HEK293 (cell line): ENCODE results near the gene SPEG.

Experiments
- GLI2 ChIP-seq: fragments of 450-650 bp; formaldehyde crosslinking; IDR thresholded peaks from 2 replicates; pipeline ENCODE4; 2017; ENCODE audit warnings: missing biosample characterization, missing genetic modification characterization, low read depth, borderline replicate concordance
- GLIS1 ChIP-seq: fragments of 450-650 bp; formaldehyde crosslinking; IDR thresholded peaks from 2 replicates; pipeline ENCODE4 v1.5.1; 2016; ENCODE audit warnings: missing biosample characterization, missing genetic modification characterization
- MZF1 ChIP-seq: fragments of 450-650 bp; formaldehyde crosslinking; IDR thresholded peaks from 2 replicates; pipeline ENCODE4 v1.5.1; 2017; ENCODE audit warnings: missing biosample characterization, missing genetic modification characterization, borderline replicate concordance
- ZBTB8A ChIP-seq: fragments of 450-650 bp; formaldehyde crosslinking; IDR thresholded peaks from 2 replicates; pipeline ENCODE4 v1.5.1; 2016; ENCODE audit warnings: missing biosample characterization, missing genetic modification characterization
- ZIC2 ChIP-seq: fragments of 450-650 bp; formaldehyde crosslinking; IDR thresholded peaks from 2 replicates; pipeline ENCODE4 v1.5.1; 2016; ENCODE audit warnings: missing biosample characterization, missing genetic modification characterization
- ZNF132 ChIP-seq: fragments of 450-650 bp; formaldehyde crosslinking; IDR thresholded peaks from 2 replicates; pipeline ENCODE4 v1.5.1; 2017; ENCODE audit warnings: missing biosample characterization, missing genetic modification characterization, borderline replicate concordance
- ZNF174 ChIP-seq: fragments of 450-650 bp; formaldehyde crosslinking; IDR thresholded peaks from 2 replicates; pipeline ENCODE4 v1.5.0; 2017; ENCODE audit warnings: missing biosample characterization, mild to moderate bottlenecking, missing genetic modification characterization
- ZNF221 ChIP-seq: fragments of 450-650 bp; formaldehyde crosslinking; IDR thresholded peaks from 2 replicates; pipeline ENCODE4 v1.5.1; 2017; ENCODE audit warnings: missing biosample characterization, missing genetic modification characterization, borderline replicate concordance
- ZNF223 ChIP-seq: fragments of 450-650 bp; formaldehyde crosslinking; IDR thresholded peaks from 2 replicates; pipeline ENCODE4 v1.5.1; 2016; ENCODE audit warnings: missing biosample characterization, missing genetic modification characterization
- ZNF302 ChIP-seq: fragments of 450-650 bp; formaldehyde crosslinking; IDR thresholded peaks from 2 replicates; pipeline ENCODE4 v1.5.1; 2016; ENCODE audit warnings: missing biosample characterization, missing genetic modification characterization, low read depth
- ZNF324 ChIP-seq: fragments of 450-650 bp; formaldehyde crosslinking; IDR thresholded peaks from 2 replicates; pipeline ENCODE4 v1.5.1; 2016; ENCODE audit warnings: missing biosample characterization, missing genetic modification characterization
- ZNF335 ChIP-seq: fragments of 450-650 bp; formaldehyde crosslinking; conservative IDR thresholded peaks from 2 replicates; pipeline ENCODE4 v1.5.1; 2016; ENCODE audit warnings: missing biosample characterization, missing genetic modification characterization
- ZNF391 ChIP-seq: fragments of 450-650 bp; formaldehyde crosslinking; IDR thresholded peaks from 2 replicates; pipeline ENCODE4 v1.5.1; 2016; ENCODE audit warnings: low read depth, missing biosample characterization, missing genetic modification characterization, borderline replicate concordance
- ZNF544 ChIP-seq: fragments of 450-650 bp; formaldehyde crosslinking; IDR thresholded peaks from 2 replicates; pipeline ENCODE4 v1.5.0; 2017; ENCODE audit warnings: missing biosample characterization, missing genetic modification characterization
- ZNF596 ChIP-seq: fragments of 450-650 bp; IDR thresholded peaks from 2 replicates; pipeline ENCODE4 v1.5.0; 2018; ENCODE audit warnings: missing biosample characterization, mild to moderate bottlenecking, missing genetic modification characterization, moderate library complexity
- ZNF670 ChIP-seq: fragments of 450-650 bp; formaldehyde crosslinking; IDR thresholded peaks from 2 replicates; pipeline ENCODE4 v1.5.1; 2016; ENCODE audit warnings: missing biosample characterization, missing genetic modification characterization, low read depth
- ZNF792 ChIP-seq: fragments of 450-650 bp; formaldehyde crosslinking; IDR thresholded peaks from 2 replicates; pipeline ENCODE4 v1.5.1; 2016; ENCODE audit warnings: missing biosample characterization, missing genetic modification characterization
- ZSCAN30 ChIP-seq: fragments of 450-650 bp; IDR thresholded peaks from 2 replicates; pipeline ENCODE4 v1.5.1; 2018; ENCODE audit warnings: missing biosample characterization, mild to moderate bottlenecking, missing genetic modification characterization, moderate library complexity
- TF ChIP-seq, protein P1 (sequence below): fragments of 450-650 bp; formaldehyde crosslinking; IDR thresholded peaks from 2 replicates; pipeline ENCODE4 v1.5.1; 2016; ENCODE audit warnings: missing biosample characterization, missing genetic modification characterization, borderline replicate concordance
- TF ChIP-seq, protein P2 (sequence below): fragments of 450-650 bp; formaldehyde crosslinking; IDR thresholded peaks from 2 replicates; pipeline ENCODE4 v1.5.1; 2017; ENCODE audit warnings: missing biosample characterization, missing genetic modification characterization
- TF ChIP-seq, protein P3 (sequence below): fragments of 450-650 bp; formaldehyde crosslinking; IDR thresholded peaks from 2 replicates; pipeline ENCODE4 v1.5.1; 2017; ENCODE audit warnings: missing biosample characterization, missing genetic modification characterization
- TF ChIP-seq, protein P4 (sequence below): fragments of 450-650 bp; formaldehyde crosslinking; IDR thresholded peaks from 2 replicates; pipeline ENCODE4; 2016; ENCODE audit warnings: missing biosample characterization, missing genetic modification characterization
- TF ChIP-seq, protein P5 (sequence below): fragments of 450-650 bp; formaldehyde crosslinking; optimal IDR thresholded peaks from 2 replicates; pipeline ENCODE3; 2016; ENCODE audit warnings: missing biosample characterization, mild to moderate bottlenecking, missing genetic modification characterization
- TF ChIP-seq, protein P6 (sequence below): fragments of 450-650 bp; formaldehyde crosslinking; conservative IDR thresholded peaks from 2 replicates; pipeline ENCODE4 v1.5.1; 2016; ENCODE audit warnings: low read depth, missing biosample characterization, missing genetic modification characterization

SPEG gene

DNA sequence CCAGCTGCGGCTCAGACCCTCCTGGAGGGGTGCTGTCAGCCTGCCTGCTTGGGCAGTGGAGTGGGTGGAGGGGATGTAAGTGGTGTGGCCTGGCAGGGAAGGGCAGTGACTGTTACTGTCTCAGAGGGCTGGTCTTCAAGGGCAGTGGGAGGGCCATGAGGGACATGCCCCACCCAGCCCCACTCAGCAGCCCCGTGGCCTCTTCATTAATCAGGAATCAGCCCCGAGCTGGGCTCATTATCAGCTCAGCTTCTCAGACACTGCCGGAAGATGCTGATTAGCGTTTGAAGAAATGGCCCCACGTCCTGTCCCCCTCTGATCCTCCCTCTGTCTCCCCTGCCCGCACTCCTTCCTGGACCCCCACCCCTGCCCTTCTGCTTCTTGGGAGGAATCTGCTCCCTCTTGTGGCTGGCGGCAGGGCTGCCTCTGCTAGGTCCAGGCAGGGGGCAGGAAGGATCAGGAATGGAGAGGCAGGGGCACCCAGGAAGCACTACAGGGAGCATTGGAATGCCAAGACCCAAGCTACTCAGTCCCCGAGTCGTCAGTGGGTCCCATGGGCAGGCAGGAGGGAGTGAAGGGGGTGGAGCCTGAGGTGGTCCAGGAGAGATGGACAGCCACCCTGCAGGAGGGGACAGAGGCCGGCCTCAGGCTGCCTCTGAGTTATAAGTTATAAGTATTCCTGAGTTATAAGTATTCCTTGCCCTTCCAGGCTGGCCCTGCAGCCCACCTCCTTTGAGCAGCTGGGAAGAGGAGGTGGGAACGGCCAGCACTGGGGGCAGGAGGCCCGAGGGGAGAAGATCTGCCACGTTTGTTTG lies 86.6 kb downstream of the SPEG start (continued):
- TF ChIP-seq, protein P1, sequence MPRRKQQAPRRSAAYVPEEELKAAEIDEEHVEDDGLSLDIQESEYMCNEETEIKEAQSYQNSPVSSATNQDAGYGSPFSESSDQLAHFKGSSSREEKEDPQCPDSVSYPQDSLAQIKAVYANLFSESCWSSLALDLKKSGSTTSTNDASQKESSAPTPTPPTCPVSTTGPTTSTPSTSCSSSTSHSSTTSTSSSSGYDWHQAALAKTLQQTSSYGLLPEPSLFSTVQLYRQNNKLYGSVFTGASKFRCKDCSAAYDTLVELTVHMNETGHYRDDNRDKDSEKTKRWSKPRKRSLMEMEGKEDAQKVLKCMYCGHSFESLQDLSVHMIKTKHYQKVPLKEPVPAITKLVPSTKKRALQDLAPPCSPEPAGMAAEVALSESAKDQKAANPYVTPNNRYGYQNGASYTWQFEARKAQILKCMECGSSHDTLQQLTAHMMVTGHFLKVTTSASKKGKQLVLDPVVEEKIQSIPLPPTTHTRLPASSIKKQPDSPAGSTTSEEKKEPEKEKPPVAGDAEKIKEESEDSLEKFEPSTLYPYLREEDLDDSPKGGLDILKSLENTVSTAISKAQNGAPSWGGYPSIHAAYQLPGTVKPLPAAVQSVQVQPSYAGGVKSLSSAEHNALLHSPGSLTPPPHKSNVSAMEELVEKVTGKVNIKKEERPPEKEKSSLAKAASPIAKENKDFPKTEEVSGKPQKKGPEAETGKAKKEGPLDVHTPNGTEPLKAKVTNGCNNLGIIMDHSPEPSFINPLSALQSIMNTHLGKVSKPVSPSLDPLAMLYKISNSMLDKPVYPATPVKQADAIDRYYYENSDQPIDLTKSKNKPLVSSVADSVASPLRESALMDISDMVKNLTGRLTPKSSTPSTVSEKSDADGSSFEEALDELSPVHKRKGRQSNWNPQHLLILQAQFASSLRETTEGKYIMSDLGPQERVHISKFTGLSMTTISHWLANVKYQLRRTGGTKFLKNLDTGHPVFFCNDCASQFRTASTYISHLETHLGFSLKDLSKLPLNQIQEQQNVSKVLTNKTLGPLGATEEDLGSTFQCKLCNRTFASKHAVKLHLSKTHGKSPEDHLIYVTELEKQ (tag by site-specific recombination) = no peak
- TF ChIP-seq ZNF792 (tag by site-specific recombination) (no peak), MZF1 (tag by site-specific recombination) (no peak), ZNF391 (tag by site-specific recombination) (no peak), ZBTB8A (tag by site-specific recombination) (no peak), ZNF302 (no peak), GLIS1 (tag by site-specific recombination) (peak; percentile 47), ZNF596 (tag by site-specific recombination) (no peak), ZNF335 (tag by site-specific recombination) (no peak), ZNF132 (no peak), ZNF174 (tag by site-specific recombination) (no peak), ZNF670 (tag by site-specific recombination) (no peak), ZSCAN30 (tag by site-specific recombination) (no peak), ZNF544 (tag by site-specific recombination) (no peak), ZNF221 (no peak), ZNF324 (tag by site-specific recombination) (no peak), GLI2 (tag by site-specific recombination) (no peak), ZIC2 (tag by site-specific recombination) (0 out of 2 replicates have a peak, but pooled peaks have one; percentile 43), ZNF223 (tag by site-specific recombination) (peak; percentile 79; the same call in 1 of the 2 replicates)
- TF ChIP-seq, protein P2, sequence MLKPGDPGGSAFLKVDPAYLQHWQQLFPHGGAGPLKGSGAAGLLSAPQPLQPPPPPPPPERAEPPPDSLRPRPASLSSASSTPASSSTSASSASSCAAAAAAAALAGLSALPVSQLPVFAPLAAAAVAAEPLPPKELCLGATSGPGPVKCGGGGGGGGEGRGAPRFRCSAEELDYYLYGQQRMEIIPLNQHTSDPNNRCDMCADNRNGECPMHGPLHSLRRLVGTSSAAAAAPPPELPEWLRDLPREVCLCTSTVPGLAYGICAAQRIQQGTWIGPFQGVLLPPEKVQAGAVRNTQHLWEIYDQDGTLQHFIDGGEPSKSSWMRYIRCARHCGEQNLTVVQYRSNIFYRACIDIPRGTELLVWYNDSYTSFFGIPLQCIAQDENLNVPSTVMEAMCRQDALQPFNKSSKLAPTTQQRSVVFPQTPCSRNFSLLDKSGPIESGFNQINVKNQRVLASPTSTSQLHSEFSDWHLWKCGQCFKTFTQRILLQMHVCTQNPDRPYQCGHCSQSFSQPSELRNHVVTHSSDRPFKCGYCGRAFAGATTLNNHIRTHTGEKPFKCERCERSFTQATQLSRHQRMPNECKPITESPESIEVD = no peak
- TF ChIP-seq, protein P3, sequence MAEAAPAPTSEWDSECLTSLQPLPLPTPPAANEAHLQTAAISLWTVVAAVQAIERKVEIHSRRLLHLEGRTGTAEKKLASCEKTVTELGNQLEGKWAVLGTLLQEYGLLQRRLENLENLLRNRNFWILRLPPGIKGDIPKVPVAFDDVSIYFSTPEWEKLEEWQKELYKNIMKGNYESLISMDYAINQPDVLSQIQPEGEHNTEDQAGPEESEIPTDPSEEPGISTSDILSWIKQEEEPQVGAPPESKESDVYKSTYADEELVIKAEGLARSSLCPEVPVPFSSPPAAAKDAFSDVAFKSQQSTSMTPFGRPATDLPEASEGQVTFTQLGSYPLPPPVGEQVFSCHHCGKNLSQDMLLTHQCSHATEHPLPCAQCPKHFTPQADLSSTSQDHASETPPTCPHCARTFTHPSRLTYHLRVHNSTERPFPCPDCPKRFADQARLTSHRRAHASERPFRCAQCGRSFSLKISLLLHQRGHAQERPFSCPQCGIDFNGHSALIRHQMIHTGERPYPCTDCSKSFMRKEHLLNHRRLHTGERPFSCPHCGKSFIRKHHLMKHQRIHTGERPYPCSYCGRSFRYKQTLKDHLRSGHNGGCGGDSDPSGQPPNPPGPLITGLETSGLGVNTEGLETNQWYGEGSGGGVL (tag by site-specific recombination) = 0 out of 2 replicates have a peak, but pooled peaks have one; percentile 23
- TF ChIP-seq, protein P4, sequence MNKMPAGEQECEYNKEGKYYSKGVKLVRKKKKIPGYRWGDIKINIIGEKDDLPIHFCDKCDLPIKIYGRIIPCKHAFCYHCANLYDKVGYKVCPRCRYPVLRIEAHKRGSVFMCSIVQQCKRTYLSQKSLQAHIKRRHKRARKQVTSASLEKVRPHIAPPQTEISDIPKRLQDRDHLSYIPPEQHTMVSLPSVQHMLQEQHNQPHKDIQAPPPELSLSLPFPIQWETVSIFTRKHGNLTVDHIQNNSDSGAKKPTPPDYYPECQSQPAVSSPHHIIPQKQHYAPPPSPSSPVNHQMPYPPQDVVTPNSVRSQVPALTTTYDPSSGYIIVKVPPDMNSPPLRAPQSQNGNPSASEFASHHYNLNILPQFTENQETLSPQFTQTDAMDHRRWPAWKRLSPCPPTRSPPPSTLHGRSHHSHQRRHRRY (tag by site-specific recombination) = no peak
- TF ChIP-seq, protein P5, sequence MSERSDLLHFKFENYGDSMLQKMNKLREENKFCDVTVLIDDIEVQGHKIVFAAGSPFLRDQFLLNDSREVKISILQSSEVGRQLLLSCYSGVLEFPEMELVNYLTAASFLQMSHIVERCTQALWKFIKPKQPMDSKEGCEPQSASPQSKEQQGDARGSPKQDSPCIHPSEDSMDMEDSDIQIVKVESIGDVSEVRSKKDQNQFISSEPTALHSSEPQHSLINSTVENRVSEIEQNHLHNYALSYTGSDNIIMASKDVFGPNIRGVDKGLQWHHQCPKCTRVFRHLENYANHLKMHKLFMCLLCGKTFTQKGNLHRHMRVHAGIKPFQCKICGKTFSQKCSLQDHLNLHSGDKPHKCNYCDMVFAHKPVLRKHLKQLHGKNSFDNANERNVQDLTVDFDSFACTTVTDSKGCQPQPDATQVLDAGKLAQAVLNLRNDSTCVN = no peak
- TF ChIP-seq, protein P6, sequence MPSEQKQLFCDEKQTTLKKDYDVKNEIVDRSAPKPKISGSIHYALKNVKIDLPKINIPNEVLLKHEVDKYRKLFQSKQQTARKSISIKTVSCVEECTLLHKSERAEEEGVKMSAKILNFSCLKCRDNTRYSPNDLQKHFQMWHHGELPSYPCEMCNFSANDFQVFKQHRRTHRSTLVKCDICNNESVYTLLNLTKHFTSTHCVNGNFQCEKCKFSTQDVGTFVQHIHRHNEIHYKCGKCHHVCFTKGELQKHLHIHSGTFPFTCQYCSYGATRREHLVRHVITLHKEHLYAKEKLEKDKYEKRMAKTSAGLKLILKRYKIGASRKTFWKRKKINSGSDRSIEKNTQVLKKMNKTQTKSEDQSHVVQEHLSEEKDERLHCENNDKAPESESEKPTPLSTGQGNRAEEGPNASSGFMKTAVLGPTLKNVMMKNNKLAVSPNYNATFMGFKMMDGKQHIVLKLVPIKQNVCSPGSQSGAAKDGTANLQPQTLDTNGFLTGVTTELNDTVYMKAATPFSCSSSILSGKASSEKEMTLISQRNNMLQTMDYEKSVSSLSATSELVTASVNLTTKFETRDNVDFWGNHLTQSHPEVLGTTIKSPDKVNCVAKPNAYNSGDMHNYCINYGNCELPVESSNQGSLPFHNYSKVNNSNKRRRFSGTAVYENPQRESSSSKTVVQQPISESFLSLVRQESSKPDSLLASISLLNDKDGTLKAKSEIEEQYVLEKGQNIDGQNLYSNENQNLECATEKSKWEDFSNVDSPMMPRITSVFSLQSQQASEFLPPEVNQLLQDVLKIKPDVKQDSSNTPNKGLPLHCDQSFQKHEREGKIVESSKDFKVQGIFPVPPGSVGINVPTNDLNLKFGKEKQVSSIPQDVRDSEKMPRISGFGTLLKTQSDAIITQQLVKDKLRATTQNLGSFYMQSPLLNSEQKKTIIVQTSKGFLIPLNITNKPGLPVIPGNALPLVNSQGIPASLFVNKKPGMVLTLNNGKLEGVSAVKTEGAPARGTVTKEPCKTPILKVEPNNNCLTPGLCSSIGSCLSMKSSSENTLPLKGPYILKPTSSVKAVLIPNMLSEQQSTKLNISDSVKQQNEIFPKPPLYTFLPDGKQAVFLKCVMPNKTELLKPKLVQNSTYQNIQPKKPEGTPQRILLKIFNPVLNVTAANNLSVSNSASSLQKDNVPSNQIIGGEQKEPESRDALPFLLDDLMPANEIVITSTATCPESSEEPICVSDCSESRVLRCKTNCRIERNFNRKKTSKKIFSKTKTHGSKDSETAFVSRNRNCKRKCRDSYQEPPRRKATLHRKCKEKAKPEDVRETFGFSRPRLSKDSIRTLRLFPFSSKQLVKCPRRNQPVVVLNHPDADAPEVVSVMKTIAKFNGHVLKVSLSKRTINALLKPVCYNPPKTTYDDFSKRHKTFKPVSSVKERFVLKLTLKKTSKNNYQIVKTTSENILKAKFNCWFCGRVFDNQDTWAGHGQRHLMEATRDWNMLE (tag by site-specific recombination) = no peak
